ENCODE results near the gene C16orf87. TPM values are rescaled to one million over a fixed set of nuclear protein-coding genes. Genes with fewer than 3 reads are reported as not detected.

C16orf87 gene
- total RNA-seq, 1 donor from 2014 or later: 10.1 TPM

- Histone ChIP-seq H3K4me3 (ENCODE audit: low read depth, low read length) (no peak overlapping the region), H3K36me3 (ENCODE audit: control insufficient read depth, insufficient read depth, low read length) (no peaks in the 10 kb centered on the region), H3K27me3 (ENCODE audit: control insufficient read depth, insufficient read depth, low read length) (no peaks in the 10 kb centered on the region)
- no peak for TF ChIP-seq CTCF (IDR thresholded peaks at IDR 0.05; ENCODE audit: insufficient read depth, low read length, poor library complexity, severe bottlenecking)
- DNase-seq (ENCODE audit: low read depth): no peak
Measured at GRCh38 chr16:46862555-46863447, 31.8 kb upstream of the C16orf87 start.

GRCh38 chr16:46859719-46860152 lies 28.8 kb upstream of the C16orf87 start:
- peak; percentile 70 for DNase-seq (ENCODE audit: low read depth)
- no peak overlapping the region for H3K4me3 ChIP-seq (ENCODE audit: low read depth, low read length)
- no peak for TF ChIP-seq CTCF (IDR thresholded peaks at IDR 0.05; ENCODE audit: insufficient read depth, low read length, poor library complexity, severe bottlenecking)
- no peaks in the 10 kb centered on the region for H3K36me3 ChIP-seq (ENCODE audit: control insufficient read depth, insufficient read depth, low read length)
- no peaks in the 10 kb centered on the region for H3K27me3 ChIP-seq (ENCODE audit: control insufficient read depth, insufficient read depth, low read length)

- no peaks in the 10 kb centered on the region for H3K27me3 ChIP-seq (ENCODE audit: control insufficient read depth, insufficient read depth, low read length)
- TF ChIP-seq CTCF (IDR thresholded peaks at IDR 0.05; ENCODE audit: insufficient read depth, low read length, poor library complexity, severe bottlenecking): no peak
- no peak for DNase-seq (ENCODE audit: low read depth)
Measured at GRCh38 chr16:46858151-46858550, 27.2 kb upstream of the C16orf87 start.

GRCh38 chr16:46857368-46857945 lies 26.5 kb upstream of the C16orf87 start:
- no peaks in the 10 kb centered on the region for H3K36me3 ChIP-seq (ENCODE audit: control insufficient read depth, insufficient read depth, low read length)
- H3K4me3 ChIP-seq (ENCODE audit: low read depth, low read length): no peak overlapping the region
- no peaks in the 10 kb centered on the region for H3K27me3 ChIP-seq (ENCODE audit: control insufficient read depth, insufficient read depth, low read length)
- TF ChIP-seq CTCF (IDR thresholded peaks at IDR 0.05; ENCODE audit: insufficient read depth, low read length, poor library complexity, severe bottlenecking): peak; percentile 62
- peak; percentile 25 for DNase-seq (ENCODE audit: low read depth)

More at GRCh38 chr16:46858151-46858550, 27.2 kb upstream of the C16orf87 start:
- Histone ChIP-seq H3K36me3 (ENCODE audit: control insufficient read depth, insufficient read depth, low read length) (no peaks in the 10 kb centered on the region), H3K4me3 (ENCODE audit: low read depth, low read length) (no peak overlapping the region)

- DNase-seq (ENCODE audit: low read depth): no peak
- no peak for TF ChIP-seq CTCF (IDR thresholded peaks at IDR 0.05; ENCODE audit: insufficient read depth, low read length, poor library complexity, severe bottlenecking)
- no peaks in the 10 kb centered on the region for H3K36me3 ChIP-seq (ENCODE audit: control insufficient read depth, insufficient read depth, low read length)
- no peaks in the 10 kb centered on the region for H3K27me3 ChIP-seq (ENCODE audit: control insufficient read depth, insufficient read depth, low read length)
- no peak overlapping the region for H3K4me3 ChIP-seq (ENCODE audit: low read depth, low read length)
Measured at GRCh38 chr16:46855389-46855788, 24.4 kb upstream of the C16orf87 start.
